Esophagus squamous epithelium (tissue), 5 donors: ENCODE data around the gene PLA2G4F. TPM values are rescaled to one million over a fixed set of nuclear protein-coding genes. Genes with fewer than 3 reads are reported as not detected.
A peak's percentile ranks its signal among the peaks of the same experiment; 100 is the strongest.

Experiments used
- DNase-seq: peaks from one replicate; lab custom pipeline; 2025; lab: John Stamatoyannopoulos, UW
- H3K27ac ChIP-seq, 4 donors: fragments of 200-600 bp; sonication (generic); one replicate each; pipeline ENCODE4 v1.5.1; 2016 to 2019; ENCODE audit warnings: mild to moderate bottlenecking in 1 of 4
- H3K27me3 ChIP-seq, 4 donors: fragments of 200-600 bp; sonication (generic); 1 replicate in 3 of 4; 2 replicates in 1 of 4; pipeline versions ENCODE4 v1.5.1 to v1.6.0; 2017 to 2021; ENCODE audit warnings: antibody characterized with exemption in 1 of 4
- H3K36me3 ChIP-seq, 3 donors: fragments of 200-600 bp; sonication (generic); one replicate each; pipeline ENCODE4 v1.5.1; 2016 to 2019
- H3K4me1 ChIP-seq, 3 donors: fragments of 200-600 bp; sonication (generic); one replicate each; pipeline ENCODE4 v1.5.1; 2017 to 2019
- H3K4me3 ChIP-seq, 4 donors: fragments of 200-600 bp; sonication (generic); 1 replicate in 3 of 4; 2 replicates in 1 of 4; pipeline ENCODE4 v1.5.1; 2016 to 2019; ENCODE audit warnings: mild to moderate bottlenecking in 2 of 4, moderate library complexity in 1 of 4
- H3K9me3 ChIP-seq, 3 donors: fragments of 200-600 bp; sonication (generic); one replicate each; pipeline ENCODE4 v1.5.1; 2016 to 2019
- POLR2A ChIP-seq, 4 donors: fragments of 450-650 bp; IDR thresholded peaks; one replicate each; pipeline ENCODE4 v1.6.1; 2017; ENCODE audit warnings: antibody characterized with exemption in 4 of 4, mild to moderate bottlenecking in 4 of 4, moderate library complexity in 3 of 4
- WGBS, 2 donors: methylation state at CpG; one replicate each; pipeline ENCODE4 v1.1.5; 2018; 5-methylcytosine and 5-hydroxymethylcytosine counted together
- intact Hi-C: fragments of 100-400 bp; cut with DNase I; formaldehyde crosslinking; loops from one replicate; pipeline ENCODE4 v1.15.0; 2022
- total RNA-seq, 4 donors: library from RNA; depleted of rRNA; stranded (reverse); fragments of >200 nt; gene quantifications; one replicate each; pipeline ENCODE4 v1.1.0, GENCODE V29; 2016
- TF ChIP-seq, protein P1 (sequence below), 6 experiments: fragments of 450-650 bp in 4 of 6; fragments of 200-600 bp in 2 of 6; sonication (generic) in 2 of 6; IDR thresholded peaks; one replicate each; pipeline ENCODE4 v1.5.1; 2016 to 2019; ENCODE audit warnings: antibody characterized with exemption in 6 of 6, mild to moderate bottlenecking in 4 of 6, moderate library complexity in 4 of 6
- donor health status: DM: yes; HTN: yes; CAD: no.

Gene PLA2G4F
- total RNA-seq, 4 donors from 2014 or later: 7.4 to 28.2 (median 21.2) TPM

DNA sequence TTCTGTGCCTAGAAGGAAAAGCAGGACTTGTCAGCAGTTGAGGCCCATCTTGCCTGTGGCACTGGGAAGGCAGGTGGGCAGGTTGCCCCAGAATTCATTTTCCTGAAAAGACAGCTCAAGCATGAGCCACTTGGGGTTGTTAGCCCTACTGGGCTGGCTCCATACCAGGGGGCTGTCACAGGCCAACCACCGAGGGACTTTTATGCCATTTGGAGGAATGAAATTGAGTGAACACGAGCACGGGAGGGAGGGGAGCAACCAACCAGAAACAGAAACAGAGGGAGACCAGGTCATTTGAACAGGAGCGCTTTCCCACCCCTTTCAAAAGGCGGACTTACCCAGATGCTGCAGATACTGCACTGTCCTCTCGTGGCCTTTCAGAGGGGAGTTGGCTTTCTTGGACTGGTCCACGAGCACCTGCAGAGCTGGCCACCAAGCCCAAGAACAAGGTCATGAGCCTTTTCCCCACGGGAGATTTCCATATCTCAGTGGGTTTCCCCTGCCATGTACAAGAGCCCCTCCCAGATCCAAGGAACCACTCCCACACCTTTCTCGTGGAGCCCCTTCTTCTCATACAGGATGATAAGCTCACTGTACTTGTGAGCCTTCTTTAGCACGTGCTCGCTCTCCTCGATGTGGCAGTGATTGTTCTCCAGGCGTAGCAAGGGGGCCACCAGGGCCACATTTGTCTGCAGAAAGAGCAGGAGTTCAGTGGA is 9.9 kb upstream of the PLA2G4F start:
- WGBS, 2 donors: 91 to 93% methylated on average over 8 to 13 of the region's 13 CpGs

DNA sequence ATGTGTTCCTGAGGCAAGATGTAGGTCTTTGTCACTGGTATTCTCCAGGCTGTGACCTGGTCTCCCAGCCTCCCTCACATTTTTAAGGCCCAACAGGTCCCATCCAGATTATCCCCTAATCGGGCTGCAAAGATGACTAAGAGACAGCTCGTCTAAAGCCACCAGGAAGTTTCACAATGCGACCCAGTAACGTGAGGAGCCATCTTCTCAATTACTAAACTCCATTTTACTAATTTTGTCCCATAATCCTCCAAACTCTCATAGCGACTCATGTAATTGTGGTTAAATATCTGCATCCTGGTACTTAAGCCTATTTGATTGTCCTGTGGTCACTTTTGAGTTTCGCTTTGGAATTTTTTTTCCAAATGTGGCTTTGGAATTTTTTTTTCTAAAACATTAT is 8.7 kb upstream of the PLA2G4F start:
- peak overlapping the region in 1 of 4 donors; percentile 57 for H3K27ac ChIP-seq
- peaks cover 41 to 100% (median 59%) of the 10 kb centered on the region in 3 donors for H3K36me3 ChIP-seq
- H3K9me3 ChIP-seq: no peaks in the 10 kb centered on the region
- H3K4me1 ChIP-seq: peaks cover 0 to 19% (median 4%) of the 10 kb centered on the region in 3 donors
- intact Hi-C loops: no loop called here
- no peaks in the 10 kb centered on the region for H3K27me3 ChIP-seq
- 66 to 73% methylated on average over 6 of the region's 6 CpGs for WGBS, 2 donors
- no peak overlapping the region for H3K4me3 ChIP-seq
- TF ChIP-seq, protein P1, sequence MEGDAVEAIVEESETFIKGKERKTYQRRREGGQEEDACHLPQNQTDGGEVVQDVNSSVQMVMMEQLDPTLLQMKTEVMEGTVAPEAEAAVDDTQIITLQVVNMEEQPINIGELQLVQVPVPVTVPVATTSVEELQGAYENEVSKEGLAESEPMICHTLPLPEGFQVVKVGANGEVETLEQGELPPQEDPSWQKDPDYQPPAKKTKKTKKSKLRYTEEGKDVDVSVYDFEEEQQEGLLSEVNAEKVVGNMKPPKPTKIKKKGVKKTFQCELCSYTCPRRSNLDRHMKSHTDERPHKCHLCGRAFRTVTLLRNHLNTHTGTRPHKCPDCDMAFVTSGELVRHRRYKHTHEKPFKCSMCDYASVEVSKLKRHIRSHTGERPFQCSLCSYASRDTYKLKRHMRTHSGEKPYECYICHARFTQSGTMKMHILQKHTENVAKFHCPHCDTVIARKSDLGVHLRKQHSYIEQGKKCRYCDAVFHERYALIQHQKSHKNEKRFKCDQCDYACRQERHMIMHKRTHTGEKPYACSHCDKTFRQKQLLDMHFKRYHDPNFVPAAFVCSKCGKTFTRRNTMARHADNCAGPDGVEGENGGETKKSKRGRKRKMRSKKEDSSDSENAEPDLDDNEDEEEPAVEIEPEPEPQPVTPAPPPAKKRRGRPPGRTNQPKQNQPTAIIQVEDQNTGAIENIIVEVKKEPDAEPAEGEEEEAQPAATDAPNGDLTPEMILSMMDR (IDR thresholded peaks at IDR 0.05): no peak
- TF ChIP-seq POLR2A (IDR thresholded peaks at IDR 0.05): no peak
- no peak for DNase-seq

More for the DNA sequence above, 9.9 kb upstream of the PLA2G4F start:
- intact Hi-C loops: no loop called here
- no peak overlapping the region for H3K27ac ChIP-seq
- TF ChIP-seq, protein P1 (IDR thresholded peaks at IDR 0.05): no peak
- no peak for TF ChIP-seq POLR2A (IDR thresholded peaks at IDR 0.05)
- H3K36me3 ChIP-seq: peaks cover 41 to 100% (median 51%) of the 10 kb centered on the region in 3 donors
- H3K27me3 ChIP-seq: no peaks in the 10 kb centered on the region
- H3K9me3 ChIP-seq: no peaks in the 10 kb centered on the region
- no peak for DNase-seq
- peaks cover 0 to 19% (median 4%) of the 10 kb centered on the region in 3 donors for H3K4me1 ChIP-seq
- H3K4me3 ChIP-seq: no peak overlapping the region

DNA sequence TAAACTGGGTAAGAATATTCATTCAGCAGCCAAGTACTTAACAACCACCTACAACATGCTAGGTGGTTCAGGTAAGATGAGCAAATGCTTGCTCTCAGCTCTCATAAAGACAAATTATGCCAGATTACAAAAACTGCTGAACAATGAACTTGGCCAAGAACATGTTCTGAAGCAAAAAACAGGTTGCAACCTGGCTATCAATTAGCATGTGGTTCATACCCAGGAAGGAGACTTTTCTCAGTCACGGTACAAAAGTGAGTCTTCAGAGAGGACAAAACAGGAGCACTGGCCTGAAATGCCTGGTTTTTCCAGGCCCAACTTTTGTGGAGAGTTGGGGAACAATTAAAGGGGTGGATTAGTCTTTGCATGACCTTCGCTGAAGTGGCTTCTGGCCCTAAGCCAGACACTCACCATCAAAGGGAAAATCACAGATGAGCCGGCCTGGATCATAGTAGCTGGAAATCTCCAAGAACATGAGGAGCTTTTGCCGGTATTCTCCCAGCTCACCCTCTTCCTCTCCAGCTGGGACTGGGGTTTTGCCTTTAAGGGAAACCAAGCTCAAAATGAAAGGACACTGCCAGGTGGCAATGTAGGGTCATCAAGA is 7.6 kb upstream of the PLA2G4F start:
- DNase-seq: no peak
- H3K9me3 ChIP-seq: no peaks in the 10 kb centered on the region
- H3K27ac ChIP-seq: peak overlapping the region; percentile 26 to 68 (median 43)
- TF ChIP-seq, protein P1 (IDR thresholded peaks at IDR 0.05): no peak
- TF ChIP-seq POLR2A (IDR thresholded peaks at IDR 0.05): no peak
- no peaks in the 10 kb centered on the region for H3K27me3 ChIP-seq
- WGBS, 2 donors: 25 to 51% methylated on average over 4 of the region's 4 CpGs
- peaks cover 0 to 21% (median 4%) of the 10 kb centered on the region in 3 donors for H3K4me1 ChIP-seq
- no peak overlapping the region for H3K4me3 ChIP-seq
- H3K36me3 ChIP-seq: peaks cover 41 to 100% (median 64%) of the 10 kb centered on the region in 3 donors
- intact Hi-C loops: no loop called here

DNA sequence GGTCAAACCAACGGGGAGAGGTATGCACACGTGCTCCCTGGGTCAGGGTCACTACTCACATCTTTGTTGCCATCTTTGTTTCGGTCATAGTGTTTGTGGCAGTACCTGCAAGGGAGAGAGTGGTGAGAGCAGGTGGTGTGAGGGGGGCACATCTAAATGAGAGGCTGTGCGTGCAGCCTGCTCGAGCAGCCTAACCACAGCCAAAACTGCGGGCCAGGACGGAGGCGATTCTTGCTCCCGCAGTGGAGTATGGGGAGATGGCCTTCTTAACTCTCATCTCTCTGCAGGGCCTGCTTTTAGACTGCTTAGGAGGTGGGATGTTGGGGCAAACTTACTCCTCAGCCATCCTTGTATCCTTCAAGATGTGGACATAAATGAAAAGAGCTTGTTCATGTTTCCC is 6.9 kb upstream of the PLA2G4F start:
- Histone ChIP-seq H3K4me3 (no peak overlapping the region), H3K4me1 (peaks cover 0 to 28% (median 4%) of the 10 kb centered on the region in 3 donors), H3K27me3 (no peaks in the 10 kb centered on the region), H3K9me3 (no peaks in the 10 kb centered on the region), H3K36me3 (peaks cover 41 to 97% (median 65%) of the 10 kb centered on the region in 3 donors), H3K27ac (peak overlapping the region in 1 of 4 donors; percentile 57)
- DNase-seq: no peak
- intact Hi-C loops: no loop called here
- TF ChIP-seq POLR2A (IDR thresholded peaks at IDR 0.05): no peak
- TF ChIP-seq, protein P1 (IDR thresholded peaks at IDR 0.05): no peak
- WGBS, 2 donors: 84 to 94% methylated on average over 4 to 6 of the region's 9 CpGs

DNA sequence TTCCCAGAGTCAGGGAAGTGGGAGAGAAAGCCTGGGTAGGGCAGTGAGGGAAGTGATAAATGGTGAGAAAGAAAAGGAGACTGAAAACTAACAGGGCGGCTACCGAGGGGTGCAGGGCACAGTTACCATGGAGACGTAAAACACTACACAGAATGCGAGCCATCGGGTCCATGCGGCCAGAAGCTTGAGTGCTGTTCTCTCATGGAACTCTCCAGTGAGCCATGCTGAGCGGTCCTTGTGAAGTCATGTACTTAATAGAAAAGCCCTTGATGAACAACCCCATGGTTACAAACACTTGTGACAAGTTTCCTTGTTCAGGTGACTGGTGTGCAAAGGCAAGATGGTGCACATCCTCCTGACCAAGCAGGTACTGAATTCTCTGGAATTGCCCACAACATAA is 3.7 kb upstream of the PLA2G4F start:
- 78 to 89% methylated on average over 7 of the region's 7 CpGs for WGBS, 2 donors
- no peak for DNase-seq
- intact Hi-C loops: no loop called here
- Histone ChIP-seq H3K4me3 (no peak overlapping the region), H3K36me3 (peaks cover 26 to 65% (median 44%) of the 10 kb centered on the region in 3 donors), H3K27ac (no peak overlapping the region), H3K9me3 (no peaks in the 10 kb centered on the region), H3K27me3 (no peaks in the 10 kb centered on the region), H3K4me1 (peaks cover 3 to 57% (median 4%) of the 10 kb centered on the region in 3 donors)
- TF ChIP-seq, protein P1 (IDR thresholded peaks at IDR 0.05): no peak
